A549 (cell line): Measurements from ENCODE around the gene JPT1. TPM values are rescaled to one million over a fixed set of nuclear protein-coding genes. Genes with fewer than 3 reads are reported as not detected.
"Not testable (repeated sequence)": the region's sequence is repeated elsewhere in the genome, so short reads cannot be mapped to it uniquely, and the experiment has no call there.

ENCODE experiments used
- ATAC-seq, 2 experiments: fragments of 200-7000 bp in 1 of 2; fragments of >200 bp in 1 of 2; cut with Nextera tagmentation in 1 of 2; cut with Tn5 transposase in 1 of 2; 3 replicates each; pipeline versions ENCODE4 v1.8.0 to v1.9.1; 2018 to 2020; ENCODE audit warnings: mild to moderate bottlenecking in 1 of 2, moderate library complexity in 1 of 2
- CTCF ChIA-PET: fragments of 300-600 bp; sonication (Branson Sonifier 250); formaldehyde crosslinking; extraction: SDS; loops from one replicate; lab custom pipeline; 2021; ENCODE audit warnings: antibody characterized with exemption, inconsistent platforms; lab: Yijun Ruan, JAX
- POLR2A ChIA-PET: fragments of 350-600 bp; formaldehyde crosslinking; extraction: SDS; loops from one replicate; lab custom pipeline; 2021; ENCODE audit warnings: antibody characterized with exemption, inconsistent platforms; lab: Yijun Ruan, JAX
- DNase-seq, 2 experiments: peaks; one replicate each; pipeline versions ENCODE4 v3.0.0 to v3.0.0-alpha.2; 2011 to 2016; ENCODE audit warnings: low read depth in 1 of 2, low spot score in 1 of 2
- FAIRE-seq: peaks from 2 replicates; lab custom pipeline; 2011; peaks lifted over from hg19 to GRCh38; lab: Jason Lieb, UNC
- H3K27ac ChIP-seq, 2 experiments: fragments of >200 bp; sonication (Bioruptor Twin); formaldehyde crosslinking; 3 replicates each; pipeline ENCODE4 v1.5.1; 2016 to 2017
- H3K4me1 ChIP-seq: fragments of >200 bp; sonication (Bioruptor Twin); formaldehyde crosslinking; 3 replicates; pipeline ENCODE4 v1.6.1; 2016
- H3K4me2 ChIP-seq: fragments of >200 bp; sonication (Bioruptor Twin); formaldehyde crosslinking; 3 replicates; pipeline ENCODE4 v1.6.1; 2016
- H3K4me3 ChIP-seq: fragments of >200 bp; sonication (Bioruptor Twin); formaldehyde crosslinking; 3 replicates; pipeline ENCODE4 v1.5.1; 2016
- H3K9me3 ChIP-seq: fragments of >200 bp; sonication (Bioruptor Twin); formaldehyde crosslinking; 3 replicates; pipeline ENCODE4 v1.6.1; 2016
- ATOH8 ChIP-seq: fragments of 250-450 bp; sonication (Bioruptor Pico); IDR thresholded peaks from 2 replicates; pipeline ENCODE4 v1.5.0; 2020; ENCODE audit warnings: low read depth, mild to moderate bottlenecking, moderate library complexity
- BHLHE40 ChIP-seq: IDR thresholded peaks from 2 replicates; pipeline ENCODE4 v1.6.1; 2012; ENCODE audit warnings: low read depth, low read length, inconsistent platforms
- CBX2 ChIP-seq: fragments of 200-600 bp; sonication (generic); IDR thresholded peaks from 2 replicates; pipeline ENCODE4 v1.6.1; 2016; ENCODE audit warnings: low read depth, mild to moderate bottlenecking, borderline replicate concordance
- CEBPB ChIP-seq, 2 experiments: fragments of >200 bp in 1 of 2; sonication (Bioruptor Twin) in 1 of 2; formaldehyde crosslinking in 1 of 2; IDR thresholded peaks; 2 replicates each; pipeline ENCODE4 v1.6.1; 2012 to 2016
- CHD4 ChIP-seq: fragments of 200-600 bp; sonication (generic); IDR thresholded peaks from 2 replicates; pipeline ENCODE4 v1.6.1; 2016; ENCODE audit warnings: antibody characterized with exemption, mild to moderate bottlenecking, borderline replicate concordance
- EP300 ChIP-seq, 2 experiments: fragments of >200 bp; sonication (Bioruptor Twin); formaldehyde crosslinking; IDR thresholded peaks; 2 replicates in 1 of 2; 3 replicates in 1 of 2; pipeline ENCODE4 v1.6.1; 2016 to 2017
- FOSB ChIP-seq: fragments of 250-450 bp; sonication (Bioruptor Pico); IDR thresholded peaks from 2 replicates; pipeline ENCODE4 v1.5.0; 2020; ENCODE audit warnings: mild to moderate bottlenecking, moderate library complexity
- GATA3 ChIP-seq: IDR thresholded peaks from 2 replicates; pipeline ENCODE4 v1.6.1; 2012; ENCODE audit warnings: borderline replicate concordance
- HDAC2 ChIP-seq: fragments of 200-600 bp; sonication (generic); IDR thresholded peaks from 2 replicates; pipeline ENCODE4 v1.6.1; 2016
- HMGXB4 ChIP-seq: fragments of 250-450 bp; sonication (Bioruptor Pico); IDR thresholded peaks from 2 replicates; pipeline ENCODE4 v1.5.0; 2021; ENCODE audit warnings: mild to moderate bottlenecking, moderate library complexity, borderline replicate concordance
- JUN ChIP-seq, 2 experiments: fragments of >200 bp; sonication (Bioruptor Twin); formaldehyde crosslinking; IDR thresholded peaks; 2 replicates in 1 of 2; 3 replicates in 1 of 2; pipeline ENCODE4 v1.6.1; 2016 to 2017
- KDM5A ChIP-seq: fragments of 200-600 bp; sonication (generic); IDR thresholded peaks from 2 replicates; pipeline ENCODE4 v1.6.1; 2016; ENCODE audit warnings: antibody characterized with exemption, mild to moderate bottlenecking
- MYC ChIP-seq: IDR thresholded peaks from 2 replicates; pipeline ENCODE4 v1.6.1; 2012; ENCODE audit warnings: mild to moderate bottlenecking, inconsistent platforms, low read length, improper control_type of control experiment, borderline replicate concordance
- PHF8 ChIP-seq: fragments of 200-600 bp; sonication (generic); IDR thresholded peaks from 2 replicates; pipeline ENCODE4 v1.6.1; 2016; ENCODE audit warnings: low read depth, mild to moderate bottlenecking, antibody characterized with exemption, moderate library complexity, borderline replicate concordance
- POLR2A ChIP-seq: IDR thresholded peaks from 2 replicates; pipeline ENCODE4 v1.6.1; 2012; ENCODE audit warnings: mild to moderate bottlenecking, low read length
- POLR2AphosphoS2 ChIP-seq: conservative IDR thresholded peaks from 2 replicates; pipeline ENCODE4 v1.6.1; 2012; ENCODE audit warnings: low read length, improper control_type of control experiment, inconsistent platforms
- RNF2 ChIP-seq: fragments of 200-600 bp; sonication (generic); IDR thresholded peaks from 2 replicates; pipeline ENCODE4 v1.6.1; 2016; ENCODE audit warnings: low read depth, mild to moderate bottlenecking, antibody characterized with exemption, moderate library complexity, borderline replicate concordance
- SREBF2 ChIP-seq: fragments of 450-650 bp; IDR thresholded peaks from 2 replicates; pipeline ENCODE4 v1.6.1; 2014; ENCODE audit warnings: mild to moderate bottlenecking, moderate library complexity
- ZNF302 ChIP-seq: fragments of 250-450 bp; sonication (Bioruptor Pico); IDR thresholded peaks from 2 replicates; pipeline ENCODE4 v1.9.0; 2021; ENCODE audit warnings: inconsistent platforms, mild to moderate bottlenecking, moderate library complexity
- WGBS: methylation state at CpG from one replicate; pipeline ENCODE4 v1.1.6; 2017; ENCODE audit errors: missing lambda C conversion rate; 5-methylcytosine and 5-hydroxymethylcytosine counted together
- polyA plus RNA-seq, 4 experiments: library from polyadenylated mRNA; depleted of rRNA in 3 of 4; stranded (reverse); fragments of >200 nt; fragmentation: RNase III in 1 of 4; extraction: RNeasy Plus Mini Kit Qiagen cat#74134 plus additional on column Dnase treatment in 1 of 4; gene quantifications; 2 replicates in 3 of 4; 3 replicates in 1 of 4; pipeline ENCODE4 v1.2.3, GENCODE V29; 2011 to 2017
- TF ChIP-seq, protein P1 (sequence below): fragments of >200 bp; sonication (Bioruptor Twin); formaldehyde crosslinking; IDR thresholded peaks from 3 replicates; pipeline ENCODE4 v1.5.1; 2016
- TF ChIP-seq, protein P2 (sequence below): fragments of 200-600 bp; sonication (generic); IDR thresholded peaks from 2 replicates; pipeline ENCODE4 v1.6.1; 2016; ENCODE audit warnings: antibody characterized with exemption, mild to moderate bottlenecking, moderate library complexity
- TF ChIP-seq, protein P3 (sequence below): fragments of >200 bp; sonication (Bioruptor Twin); formaldehyde crosslinking; IDR thresholded peaks from 3 replicates; pipeline ENCODE4 v1.6.1; 2016

JPT1 gene
- polyA plus RNA-seq, 2 of the 4 experiments (the other 2 are of a cell fraction): 196 to 623 TPM

- ATAC-seq: no peak
- Histone ChIP-seq H3K4me1 (0 out of 3 replicates have a peak, but pooled peaks cover 3% of the 10 kb centered on the region), H3K27ac (no peak overlapping the region), H3K9me3 (no peaks in the 10 kb centered on the region), H3K4me2 (no peak overlapping the region), H3K4me3 (no peak overlapping the region)
- DNase-seq: no peak
- ChIA-PET CTCF (interaction anchor here (0.6 to 15.3 kb wide), 13 partner anchors 9 to 1269 kb away, joined by 3 to 270 read pairs (median 5); partner anchors contain the start of genes ARMC7 and NT5C), POLR2A (interaction anchor here (0.7 kb wide), 3 partner anchors 30 to 296 kb away, joined by 3 to 4 read pairs (median 3); partner anchors contain the start of gene FDXR)
- TF ChIP-seq BHLHE40: no peak
- TF ChIP-seq POLR2AphosphoS2: no peak
- TF ChIP-seq CHD4: no peak
- TF ChIP-seq FOSB (CRISPR knock-in tag): no peak
- no peak for TF ChIP-seq SREBF2
- TF ChIP-seq GATA3: no peak
- no peak for FAIRE-seq
- WGBS: 88% methylated on average over 4 of the region's 4 CpGs
Measured at GRCh38 chr17:75168998-75169397, 14.7 kb upstream of the JPT1 start.

DNA sequence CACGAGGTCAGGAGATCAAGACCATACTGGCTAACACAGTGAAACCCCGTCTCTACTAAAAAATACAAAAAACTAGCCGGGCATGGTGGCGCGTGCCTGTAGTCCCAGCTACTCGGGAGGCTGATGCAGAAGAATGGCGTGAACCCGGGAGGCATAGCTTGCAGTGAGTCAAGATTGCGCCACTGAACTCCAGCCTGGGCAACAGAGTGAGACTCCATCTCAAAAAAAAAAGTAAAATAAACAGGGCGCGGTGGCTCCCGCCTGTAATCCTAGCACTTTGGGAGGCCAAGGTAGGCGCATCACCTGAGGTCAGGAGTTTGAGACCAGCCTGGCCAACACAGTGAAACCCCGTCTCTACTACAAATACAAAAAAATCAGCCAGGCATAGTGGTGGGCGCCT is 10.3 kb upstream of the JPT1 start:
- ChIA-PET CTCF (interaction anchor here (1.0 to 15.3 kb wide), 7 partner anchors 9 to 95 kb away, joined by 3 to 270 read pairs (median 5); partner anchors contain the start of genes ARMC7 and NT5C), POLR2A (interaction anchor here (0.6 kb wide), 1 partner anchor 40 kb away, joined by 3 read pairs; no protein-coding TSS in a partner anchor)
- WGBS: 94% methylated on average over 15 of the region's 15 CpGs
- DNase-seq, H3K4me2 ChIP-seq, H3K27ac ChIP-seq, FAIRE-seq, H3K9me3 ChIP-seq, ATAC-seq, H3K4me3 ChIP-seq: not testable (repeated sequence)
- peaks cover 12% of the 10 kb centered on the region for H3K4me1 ChIP-seq
- TF ChIP-seq CEBPB (IDR thresholded peaks at IDR 0.05): peak in 1 of 2 experiments; percentile 16; a peak in 1 of 4 replicates

DNA sequence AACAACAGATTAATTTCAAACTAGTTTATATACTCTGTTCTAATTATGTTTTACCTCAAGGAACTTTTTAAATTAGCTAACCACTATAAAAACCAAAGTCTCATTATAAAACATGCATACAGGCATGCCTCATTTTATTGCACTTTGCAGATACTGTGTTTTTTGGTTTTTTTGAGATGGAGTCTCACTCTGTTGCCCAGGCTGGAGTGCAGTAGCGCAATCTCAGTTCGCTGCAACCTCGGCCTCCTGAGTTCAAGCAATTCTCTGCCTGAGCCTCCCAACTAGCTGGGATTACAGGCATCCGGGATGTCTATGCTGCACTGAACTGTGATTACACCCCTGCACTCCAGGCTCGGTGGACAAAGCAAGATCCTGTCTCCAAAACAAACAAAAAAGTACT is 8.8 kb upstream of the JPT1 start:
- Histone ChIP-seq H3K4me2 (no peak overlapping the region), H3K9me3 (no peaks in the 10 kb centered on the region), H3K4me1 (peaks cover 28% of the 10 kb centered on the region), H3K27ac (no peak overlapping the region), H3K4me3 (no peak overlapping the region)
- CTCF ChIA-PET: interaction anchor here (0.7 to 15.3 kb wide), 11 partner anchors 8 to 102 kb away, joined by 3 to 270 read pairs (median 4); partner anchors contain the start of gene ARMC7
- DNase-seq: no peak
- ATAC-seq: no peak
- WGBS: 80% methylated on average over 5 of the region's 5 CpGs
- TF ChIP-seq RNF2 (no peak), HDAC2 (no peak), BHLHE40 (no peak), HMGXB4 (CRISPR knock-in tag) (no peak), JUN (IDR thresholded peaks at IDR 0.05) (no peak), CEBPB (IDR thresholded peaks at IDR 0.05) (no peak), GATA3 (no peak), MYC (no peak), EP300 (IDR thresholded peaks at IDR 0.05) (no peak), POLR2AphosphoS2 (no peak), KDM5A (no peak), ATOH8 (CRISPR knock-in tag) (no peak), FOSB (CRISPR knock-in tag) (no peak), PHF8 (no peak), CBX2 (no peak), POLR2A (no peak), ZNF302 (CRISPR knock-in tag) (no peak)
- TF ChIP-seq, protein P1, sequence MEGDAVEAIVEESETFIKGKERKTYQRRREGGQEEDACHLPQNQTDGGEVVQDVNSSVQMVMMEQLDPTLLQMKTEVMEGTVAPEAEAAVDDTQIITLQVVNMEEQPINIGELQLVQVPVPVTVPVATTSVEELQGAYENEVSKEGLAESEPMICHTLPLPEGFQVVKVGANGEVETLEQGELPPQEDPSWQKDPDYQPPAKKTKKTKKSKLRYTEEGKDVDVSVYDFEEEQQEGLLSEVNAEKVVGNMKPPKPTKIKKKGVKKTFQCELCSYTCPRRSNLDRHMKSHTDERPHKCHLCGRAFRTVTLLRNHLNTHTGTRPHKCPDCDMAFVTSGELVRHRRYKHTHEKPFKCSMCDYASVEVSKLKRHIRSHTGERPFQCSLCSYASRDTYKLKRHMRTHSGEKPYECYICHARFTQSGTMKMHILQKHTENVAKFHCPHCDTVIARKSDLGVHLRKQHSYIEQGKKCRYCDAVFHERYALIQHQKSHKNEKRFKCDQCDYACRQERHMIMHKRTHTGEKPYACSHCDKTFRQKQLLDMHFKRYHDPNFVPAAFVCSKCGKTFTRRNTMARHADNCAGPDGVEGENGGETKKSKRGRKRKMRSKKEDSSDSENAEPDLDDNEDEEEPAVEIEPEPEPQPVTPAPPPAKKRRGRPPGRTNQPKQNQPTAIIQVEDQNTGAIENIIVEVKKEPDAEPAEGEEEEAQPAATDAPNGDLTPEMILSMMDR: no peak
- TF ChIP-seq, protein P2, sequence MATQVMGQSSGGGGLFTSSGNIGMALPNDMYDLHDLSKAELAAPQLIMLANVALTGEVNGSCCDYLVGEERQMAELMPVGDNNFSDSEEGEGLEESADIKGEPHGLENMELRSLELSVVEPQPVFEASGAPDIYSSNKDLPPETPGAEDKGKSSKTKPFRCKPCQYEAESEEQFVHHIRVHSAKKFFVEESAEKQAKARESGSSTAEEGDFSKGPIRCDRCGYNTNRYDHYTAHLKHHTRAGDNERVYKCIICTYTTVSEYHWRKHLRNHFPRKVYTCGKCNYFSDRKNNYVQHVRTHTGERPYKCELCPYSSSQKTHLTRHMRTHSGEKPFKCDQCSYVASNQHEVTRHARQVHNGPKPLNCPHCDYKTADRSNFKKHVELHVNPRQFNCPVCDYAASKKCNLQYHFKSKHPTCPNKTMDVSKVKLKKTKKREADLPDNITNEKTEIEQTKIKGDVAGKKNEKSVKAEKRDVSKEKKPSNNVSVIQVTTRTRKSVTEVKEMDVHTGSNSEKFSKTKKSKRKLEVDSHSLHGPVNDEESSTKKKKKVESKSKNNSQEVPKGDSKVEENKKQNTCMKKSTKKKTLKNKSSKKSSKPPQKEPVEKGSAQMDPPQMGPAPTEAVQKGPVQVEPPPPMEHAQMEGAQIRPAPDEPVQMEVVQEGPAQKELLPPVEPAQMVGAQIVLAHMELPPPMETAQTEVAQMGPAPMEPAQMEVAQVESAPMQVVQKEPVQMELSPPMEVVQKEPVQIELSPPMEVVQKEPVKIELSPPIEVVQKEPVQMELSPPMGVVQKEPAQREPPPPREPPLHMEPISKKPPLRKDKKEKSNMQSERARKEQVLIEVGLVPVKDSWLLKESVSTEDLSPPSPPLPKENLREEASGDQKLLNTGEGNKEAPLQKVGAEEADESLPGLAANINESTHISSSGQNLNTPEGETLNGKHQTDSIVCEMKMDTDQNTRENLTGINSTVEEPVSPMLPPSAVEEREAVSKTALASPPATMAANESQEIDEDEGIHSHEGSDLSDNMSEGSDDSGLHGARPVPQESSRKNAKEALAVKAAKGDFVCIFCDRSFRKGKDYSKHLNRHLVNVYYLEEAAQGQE: no peak
- TF ChIP-seq, protein P3, sequence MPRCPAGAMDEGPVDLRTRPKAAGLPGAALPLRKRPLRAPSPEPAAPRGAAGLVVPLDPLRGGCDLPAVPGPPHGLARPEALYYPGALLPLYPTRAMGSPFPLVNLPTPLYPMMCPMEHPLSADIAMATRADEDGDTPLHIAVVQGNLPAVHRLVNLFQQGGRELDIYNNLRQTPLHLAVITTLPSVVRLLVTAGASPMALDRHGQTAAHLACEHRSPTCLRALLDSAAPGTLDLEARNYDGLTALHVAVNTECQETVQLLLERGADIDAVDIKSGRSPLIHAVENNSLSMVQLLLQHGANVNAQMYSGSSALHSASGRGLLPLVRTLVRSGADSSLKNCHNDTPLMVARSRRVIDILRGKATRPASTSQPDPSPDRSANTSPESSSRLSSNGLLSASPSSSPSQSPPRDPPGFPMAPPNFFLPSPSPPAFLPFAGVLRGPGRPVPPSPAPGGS: no peak
- POLR2A ChIA-PET: interaction anchor here (0.7 to 1.4 kb wide), 2 partner anchors 9 kb away, joined by 6 to 11 read pairs; partner anchors contain the start of gene JPT1
- no peak for FAIRE-seq
